OCI-LY1 (cell line): ENCODE measurements around the gene AMN.
A peak's percentile ranks its signal among the peaks of the same experiment; 100 is the strongest.

Experiments
- H2AFZ ChIP-seq: fragments of 200-600 bp; sonication (generic), shearing (Covaris generic); 2 replicates; pipeline ENCODE4 v1.6.0; 2014; ENCODE audit warnings: antibody characterized with exemption, mild to moderate bottlenecking, low read length
- H3F3A ChIP-seq: fragments of 200-600 bp; sonication (generic), shearing (Covaris generic); 2 replicates; pipeline ENCODE4 v1.6.0; 2014; ENCODE audit warnings: mild to moderate bottlenecking, antibody characterized with exemption, low read length, moderate library complexity; ENCODE audit not compliant: insufficient read depth
- H3K27ac ChIP-seq: fragments of 200-600 bp; sonication (generic); 2 replicates; pipeline ENCODE4 v1.5.1; 2014; ENCODE audit warnings: low read length, mixed run types, mild to moderate bottlenecking, low read depth; ENCODE audit not compliant: poor library complexity, severe bottlenecking
- H3K27me3 ChIP-seq: fragments of 200-600 bp; sonication (generic); 2 replicates; pipeline ENCODE4 v1.6.0; 2014; ENCODE audit warnings: antibody characterized with exemption, mild to moderate bottlenecking, low read length, moderate library complexity; ENCODE audit not compliant: insufficient read depth
- H3K36me3 ChIP-seq: fragments of 200-600 bp; sonication (generic); 2 replicates; pipeline ENCODE4 v1.6.1; 2014; ENCODE audit warnings: mild to moderate bottlenecking, antibody characterized with exemption, low read length, moderate library complexity, mixed read lengths; ENCODE audit not compliant: insufficient read depth
- H3K4me1 ChIP-seq: fragments of 200-600 bp; sonication (generic); 2 replicates; pipeline ENCODE4 v1.5.1; 2014; ENCODE audit warnings: mild to moderate bottlenecking, low read length, moderate library complexity; ENCODE audit not compliant: insufficient read depth, severe bottlenecking
- H3K4me2 ChIP-seq: fragments of 200-600 bp; sonication (generic), shearing (Covaris generic); 2 replicates; pipeline ENCODE4 v1.6.1; 2014; ENCODE audit warnings: low read length
- H3K4me3 ChIP-seq: fragments of 200-600 bp; sonication (generic); 2 replicates; pipeline ENCODE4 v1.5.1; 2014; ENCODE audit warnings: low read length, low read depth, mild to moderate bottlenecking, mixed read lengths; ENCODE audit not compliant: poor library complexity, severe bottlenecking
- H3K79me2 ChIP-seq: fragments of 200-600 bp; shearing (Covaris generic); 2 replicates; pipeline ENCODE4 v1.6.1; 2016; ENCODE audit warnings: mixed run types, low read length, mixed read lengths; ENCODE audit not compliant: insufficient read depth
- H3K9ac ChIP-seq: fragments of 200-600 bp; sonication (generic), shearing (Covaris generic); 2 replicates; pipeline ENCODE4 v1.6.1; 2014; ENCODE audit warnings: mild to moderate bottlenecking, low read length, mixed read lengths
- H3K9me2 ChIP-seq: fragments of 200-600 bp; sonication (generic), shearing (Covaris generic); 2 replicates; pipeline ENCODE4 v1.6.1; 2014; ENCODE audit warnings: low read depth, mild to moderate bottlenecking, low read length, mixed read lengths
- H3K9me3 ChIP-seq: fragments of 200-600 bp; shearing (Covaris generic); 2 replicates; pipeline ENCODE4 v1.6.1; 2014; ENCODE audit warnings: low read length, mixed read lengths
- H4K20me1 ChIP-seq: fragments of 200-600 bp; sonication (generic), shearing (Covaris generic); 2 replicates; pipeline ENCODE4 v1.6.0; 2016; ENCODE audit warnings: mild to moderate bottlenecking, low read length; ENCODE audit not compliant: insufficient read depth
- EZH2 ChIP-seq: fragments of 200-600 bp; sonication (generic), shearing (Covaris generic); IDR thresholded peaks from 2 replicates; pipeline ENCODE4 v1.8.0; 2017; ENCODE audit warnings: borderline replicate concordance, mixed run types, mild to moderate bottlenecking, antibody characterized with exemption, low read length, moderate library complexity, mixed read lengths
- TF ChIP-seq, protein P1 (sequence below): fragments of 200-600 bp; sonication (generic), shearing (Covaris generic); IDR thresholded peaks from 2 replicates; pipeline ENCODE4 v1.5.1; 2017; ENCODE audit warnings: mild to moderate bottlenecking, antibody characterized with exemption, low read length, moderate library complexity, mixed read lengths

AMN gene

GRCh38 chr14:102930138-102930752, 7.8 kb downstream of the AMN start:
- Histone ChIP-seq H3K9ac (no peak overlapping the region), H3K79me2 (no peaks in the 10 kb centered on the region), H3K9me3 (no peaks in the 10 kb centered on the region), H2AFZ (no peak overlapping the region), H4K20me1 (no peaks in the 10 kb centered on the region), H3K9me2 (no peaks in the 10 kb centered on the region), H3F3A (no peaks in the 10 kb centered on the region), H3K36me3 (no peaks in the 10 kb centered on the region), H3K27me3 (no peaks in the 10 kb centered on the region), H3K4me3 (no peak overlapping the region), H3K4me2 (no peak overlapping the region), H3K27ac (no peak overlapping the region), H3K4me1 (peaks cover 64% of the 10 kb centered on the region)
- TF ChIP-seq, protein P1, sequence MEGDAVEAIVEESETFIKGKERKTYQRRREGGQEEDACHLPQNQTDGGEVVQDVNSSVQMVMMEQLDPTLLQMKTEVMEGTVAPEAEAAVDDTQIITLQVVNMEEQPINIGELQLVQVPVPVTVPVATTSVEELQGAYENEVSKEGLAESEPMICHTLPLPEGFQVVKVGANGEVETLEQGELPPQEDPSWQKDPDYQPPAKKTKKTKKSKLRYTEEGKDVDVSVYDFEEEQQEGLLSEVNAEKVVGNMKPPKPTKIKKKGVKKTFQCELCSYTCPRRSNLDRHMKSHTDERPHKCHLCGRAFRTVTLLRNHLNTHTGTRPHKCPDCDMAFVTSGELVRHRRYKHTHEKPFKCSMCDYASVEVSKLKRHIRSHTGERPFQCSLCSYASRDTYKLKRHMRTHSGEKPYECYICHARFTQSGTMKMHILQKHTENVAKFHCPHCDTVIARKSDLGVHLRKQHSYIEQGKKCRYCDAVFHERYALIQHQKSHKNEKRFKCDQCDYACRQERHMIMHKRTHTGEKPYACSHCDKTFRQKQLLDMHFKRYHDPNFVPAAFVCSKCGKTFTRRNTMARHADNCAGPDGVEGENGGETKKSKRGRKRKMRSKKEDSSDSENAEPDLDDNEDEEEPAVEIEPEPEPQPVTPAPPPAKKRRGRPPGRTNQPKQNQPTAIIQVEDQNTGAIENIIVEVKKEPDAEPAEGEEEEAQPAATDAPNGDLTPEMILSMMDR = no peak
- TF ChIP-seq EZH2 = no peak

- H3K36me3 ChIP-seq = no peaks in the 10 kb centered on the region
- no peak overlapping the region for H3K4me3 ChIP-seq
- no peak overlapping the region for H2AFZ ChIP-seq
- TF ChIP-seq EZH2 = no peak
- TF ChIP-seq, protein P1 = no peak
- H3K79me2 ChIP-seq = no peaks in the 10 kb centered on the region
- H3F3A ChIP-seq = no peaks in the 10 kb centered on the region
- H3K9me2 ChIP-seq = no peaks in the 10 kb centered on the region
- peaks cover 71% of the 10 kb centered on the region for H3K4me1 ChIP-seq
- no peaks in the 10 kb centered on the region for H4K20me1 ChIP-seq
- no peak overlapping the region; the same call in 1 of the 2 replicates for H3K9ac ChIP-seq
- no peaks in the 10 kb centered on the region for H3K27me3 ChIP-seq
- H3K9me3 ChIP-seq = no peaks in the 10 kb centered on the region
- H3K27ac ChIP-seq = peak overlapping the region; percentile 87
- H3K4me2 ChIP-seq = no peak overlapping the region
Measured at GRCh38 chr14:102930753-102931579, 8.5 kb downstream of the AMN start.

DNA sequence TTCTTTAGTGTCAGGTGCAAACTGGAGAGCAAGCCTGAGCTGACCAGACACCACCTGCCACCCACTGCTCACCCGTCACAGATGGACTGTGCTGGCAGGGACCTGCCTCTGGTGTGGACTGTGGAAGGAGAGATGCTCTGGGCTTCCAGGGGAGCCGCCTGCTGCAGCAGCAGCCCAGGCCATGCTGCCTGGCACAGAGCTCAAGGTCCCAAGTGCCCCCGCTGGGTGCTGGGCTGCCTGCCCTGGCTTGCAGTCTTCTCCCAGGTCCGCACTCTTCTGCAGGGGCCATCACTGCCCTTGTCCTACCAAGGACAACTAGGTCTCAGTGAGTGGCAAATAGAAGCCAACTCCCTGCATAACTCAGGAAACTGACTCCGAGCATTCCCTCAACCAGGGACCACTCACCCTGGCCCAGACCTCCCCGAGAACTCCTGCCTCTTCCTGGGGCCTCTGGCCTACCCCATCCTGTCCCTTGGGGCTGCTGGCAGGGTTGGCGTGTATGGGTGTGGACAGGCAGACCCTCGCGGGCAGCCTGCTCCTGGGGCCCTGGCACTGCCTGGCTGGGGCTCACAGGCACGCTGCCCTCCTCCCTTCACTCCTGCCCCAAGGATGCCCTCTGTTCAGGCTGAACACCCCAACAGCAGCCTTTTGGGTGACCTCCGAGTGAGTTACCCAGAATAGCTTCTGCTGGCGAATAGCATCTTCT, 9.3 kb downstream of the AMN start:
- H3K4me2 ChIP-seq = no peak overlapping the region
- H3K27ac ChIP-seq = peak overlapping the region; percentile 87
- no peak overlapping the region for H2AFZ ChIP-seq
- H3K27me3 ChIP-seq = no peaks in the 10 kb centered on the region
- no peaks in the 10 kb centered on the region for H3K9me2 ChIP-seq
- no peaks in the 10 kb centered on the region for H3K79me2 ChIP-seq
- H3F3A ChIP-seq = no peaks in the 10 kb centered on the region
- no peaks in the 10 kb centered on the region for H3K36me3 ChIP-seq
- no peak overlapping the region for H3K4me3 ChIP-seq
- no peak overlapping the region; the same call in 1 of the 2 replicates for H3K9ac ChIP-seq
- no peaks in the 10 kb centered on the region for H3K9me3 ChIP-seq
- no peaks in the 10 kb centered on the region for H4K20me1 ChIP-seq
- peaks cover 79% of the 10 kb centered on the region for H3K4me1 ChIP-seq
- TF ChIP-seq EZH2 = no peak
- TF ChIP-seq, protein P1 = no peak
